DMS153 treated with DMSO at 0.1 percent for 48 hours (cell line): Measurements from ENCODE around the gene RCSD1.
"Not testable (repeated sequence)": the region's sequence is repeated elsewhere in the genome, so short reads cannot be mapped to it uniquely, and the experiment has no call there.

Experiments
- DNase-seq: peaks from one replicate; lab custom pipeline; 2025; ENCODE audit not compliant: unreplicated experiment; lab: John Stamatoyannopoulos, UW

Gene RCSD1

GRCh38 chr1:167711797-167712196, 81.8 kb downstream of the RCSD1 start:
- DNase-seq, result no peak

GRCh38 chr1:167713330-167714081, 83.5 kb downstream of the RCSD1 start:
- DNase-seq, result no peak

- no peak for DNase-seq
Observed at GRCh38 chr1:167714098-167714438, 84.0 kb downstream of the RCSD1 start.

GRCh38 chr1:167714439-167715156, 84.6 kb downstream of the RCSD1 start:
- DNase-seq, result peak; percentile 86

GRCh38 chr1:167715157-167715999, 85.3 kb downstream of the RCSD1 start:
- peak; percentile 84 for DNase-seq

GRCh38 chr1:167716000-167716271, 85.9 kb downstream of the RCSD1 start:
- DNase-seq, result no peak

- no peak for DNase-seq
Observed at GRCh38 chr1:167717351-167717750, 87.3 kb downstream of the RCSD1 start.

GRCh38 chr1:167718914-167719691, 89.1 kb downstream of the RCSD1 start:
- no peak for DNase-seq

- not testable (repeated sequence) for DNase-seq
Observed at GRCh38 chr1:167719715-167720421, 89.8 kb downstream of the RCSD1 start.

GRCh38 chr1:167720965-167721616, 91.1 kb downstream of the RCSD1 start:
- DNase-seq, result peak; percentile 25

GRCh38 chr1:167721617-167722151, 91.7 kb downstream of the RCSD1 start, which contains the start of gene MPZL1:
TSS of gene MPZL1 (plus strand) at chr1:167721982. CDS start at chr1:167722152, 170 bp downstream.
- DNase-seq, result peak; percentile 87

GRCh38 chr1:167722152-167722869, 92.3 kb downstream of the RCSD1 start:
- DNase-seq, result no peak

- peak; percentile 17 for DNase-seq
Observed at GRCh38 chr1:167722870-167723251, 92.8 kb downstream of the RCSD1 start.

- no peak for DNase-seq
Observed at GRCh38 chr1:167723707-167724323, 93.8 kb downstream of the RCSD1 start.

- DNase-seq, result no peak
Observed at GRCh38 chr1:167726008-167726407, 96.0 kb downstream of the RCSD1 start.

- no peak for DNase-seq
Observed at GRCh38 chr1:167728818-167729410, 98.9 kb downstream of the RCSD1 start.

- DNase-seq, result no peak
Observed at GRCh38 chr1:167734227-167734626, 104.2 kb downstream of the RCSD1 start.

- DNase-seq, result no peak
Observed at GRCh38 chr1:167734841-167735240, 104.8 kb downstream of the RCSD1 start.
